ENCODE results near the gene HTR4. TPM values are rescaled to one million over a fixed set of nuclear protein-coding genes. Genes with fewer than 3 reads are reported as not detected.

HTR4 gene
- total RNA-seq, 4 donors from 2014 or later = 17.6 to 21.3 (median 19.9) TPM

DNA sequence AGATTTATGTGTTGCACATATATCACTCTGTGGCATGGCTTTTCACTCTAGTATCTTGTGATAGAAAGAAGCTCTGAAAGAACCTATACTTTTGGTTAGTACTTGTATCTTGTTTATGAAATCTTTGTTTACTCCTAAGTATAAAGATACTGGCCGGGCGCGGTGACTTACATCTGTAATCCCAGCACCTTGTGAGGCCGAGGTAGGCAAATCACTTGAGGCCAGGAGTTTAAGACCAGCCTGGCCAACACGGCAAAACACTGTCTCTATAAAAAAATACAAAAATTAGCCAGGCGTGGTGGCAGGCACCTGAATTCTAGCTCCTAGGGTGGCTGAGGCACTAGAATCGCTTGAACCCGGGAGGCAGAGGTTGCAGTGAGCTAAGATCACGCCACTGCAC, 141.8 kb downstream of the HTR4 start:
- H3K27ac ChIP-seq = no peak overlapping the region
- WGBS, 2 donors (ENCODE audit: low coverage in 1 of 2) = 91% methylated on average over 9 of the region's 9 CpGs; no CpG with 5 or more reads in 1 of the 2 donors
- peaks cover 0 to 3% (median 0%) of the 10 kb centered on the region in 4 donors for H3K36me3 ChIP-seq
- H3K4me1 ChIP-seq = no peaks in the 10 kb centered on the region
- intact Hi-C loops (cut with DNase I; ENCODE audit: low total_unique reads) = no loop called here
- H3K9me3 ChIP-seq = peaks cover 0 to 7% of the 10 kb centered on the region in 2 donors
- TF ChIP-seq POLR2A (IDR thresholded peaks at IDR 0.05) (no peak), EP300 (IDR thresholded peaks at IDR 0.05; ENCODE audit: low read depth) (no peak), POLR2AphosphoS5 (IDR thresholded peaks at IDR 0.05) (no peak)
- TF ChIP-seq, protein P1, sequence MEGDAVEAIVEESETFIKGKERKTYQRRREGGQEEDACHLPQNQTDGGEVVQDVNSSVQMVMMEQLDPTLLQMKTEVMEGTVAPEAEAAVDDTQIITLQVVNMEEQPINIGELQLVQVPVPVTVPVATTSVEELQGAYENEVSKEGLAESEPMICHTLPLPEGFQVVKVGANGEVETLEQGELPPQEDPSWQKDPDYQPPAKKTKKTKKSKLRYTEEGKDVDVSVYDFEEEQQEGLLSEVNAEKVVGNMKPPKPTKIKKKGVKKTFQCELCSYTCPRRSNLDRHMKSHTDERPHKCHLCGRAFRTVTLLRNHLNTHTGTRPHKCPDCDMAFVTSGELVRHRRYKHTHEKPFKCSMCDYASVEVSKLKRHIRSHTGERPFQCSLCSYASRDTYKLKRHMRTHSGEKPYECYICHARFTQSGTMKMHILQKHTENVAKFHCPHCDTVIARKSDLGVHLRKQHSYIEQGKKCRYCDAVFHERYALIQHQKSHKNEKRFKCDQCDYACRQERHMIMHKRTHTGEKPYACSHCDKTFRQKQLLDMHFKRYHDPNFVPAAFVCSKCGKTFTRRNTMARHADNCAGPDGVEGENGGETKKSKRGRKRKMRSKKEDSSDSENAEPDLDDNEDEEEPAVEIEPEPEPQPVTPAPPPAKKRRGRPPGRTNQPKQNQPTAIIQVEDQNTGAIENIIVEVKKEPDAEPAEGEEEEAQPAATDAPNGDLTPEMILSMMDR (IDR thresholded peaks at IDR 0.05) = no peak
- no peaks in the 10 kb centered on the region for H3K27me3 ChIP-seq
- DNase-seq = no peak
- in situ Hi-C loops (cut with MboI; ENCODE audit: low pct_ligation_motif_present in 1 of 4, low pct_unique_long_range_greater_than_20kb in 1 of 4, low sequenced_read_pairs in 3 of 4) = no loop called here
- no peak overlapping the region for H3K4me3 ChIP-seq

DNA sequence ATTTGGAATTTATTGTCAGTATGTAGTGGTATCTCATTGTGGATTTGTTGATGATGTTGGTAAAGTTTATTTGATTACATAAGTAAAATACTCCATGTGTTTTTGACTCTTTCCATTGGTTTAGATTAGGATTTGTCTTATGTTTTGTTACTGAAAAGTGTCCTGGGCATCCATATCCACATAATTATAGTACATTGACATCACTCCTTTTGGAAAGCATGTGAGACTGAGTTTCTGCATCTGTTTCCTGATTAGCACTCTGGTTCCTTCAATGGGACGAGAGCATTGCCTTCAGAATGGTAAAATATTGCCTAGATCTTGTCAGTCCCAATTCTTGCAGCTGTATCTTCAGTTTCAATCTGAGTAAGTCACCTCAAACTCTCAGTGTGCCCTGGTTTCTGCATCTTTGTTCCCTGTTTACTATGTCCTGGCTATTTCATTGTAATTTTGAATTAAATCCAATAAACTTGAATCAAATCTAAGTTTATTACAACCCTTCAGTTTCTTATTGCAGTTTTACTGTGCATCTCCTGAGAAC, 142.4 kb downstream of the HTR4 start:
- H3K27ac ChIP-seq = no peak overlapping the region
- no peak for TF ChIP-seq POLR2A (IDR thresholded peaks at IDR 0.05)
- no peak for TF ChIP-seq EP300 (IDR thresholded peaks at IDR 0.05; ENCODE audit: low read depth)
- no peak for TF ChIP-seq POLR2AphosphoS5 (IDR thresholded peaks at IDR 0.05)
- TF ChIP-seq, protein P1 (IDR thresholded peaks at IDR 0.05) = no peak
- H3K27me3 ChIP-seq = no peaks in the 10 kb centered on the region
- no peak for DNase-seq
- intact Hi-C loops (cut with DNase I; ENCODE audit: low total_unique reads) = no loop called here
- H3K4me1 ChIP-seq = no peaks in the 10 kb centered on the region
- in situ Hi-C loops (cut with MboI; ENCODE audit: low pct_ligation_motif_present in 1 of 4, low pct_unique_long_range_greater_than_20kb in 1 of 4, low sequenced_read_pairs in 3 of 4) = no loop called here
- H3K36me3 ChIP-seq = no peaks in the 10 kb centered on the region
- no peak overlapping the region for H3K4me3 ChIP-seq
- 33 to 57% methylated on average over 1 of the region's 1 CpG for WGBS, 2 donors (ENCODE audit: low coverage in 1 of 2)
- H3K9me3 ChIP-seq = peaks cover 0 to 7% of the 10 kb centered on the region in 2 donors

DNA sequence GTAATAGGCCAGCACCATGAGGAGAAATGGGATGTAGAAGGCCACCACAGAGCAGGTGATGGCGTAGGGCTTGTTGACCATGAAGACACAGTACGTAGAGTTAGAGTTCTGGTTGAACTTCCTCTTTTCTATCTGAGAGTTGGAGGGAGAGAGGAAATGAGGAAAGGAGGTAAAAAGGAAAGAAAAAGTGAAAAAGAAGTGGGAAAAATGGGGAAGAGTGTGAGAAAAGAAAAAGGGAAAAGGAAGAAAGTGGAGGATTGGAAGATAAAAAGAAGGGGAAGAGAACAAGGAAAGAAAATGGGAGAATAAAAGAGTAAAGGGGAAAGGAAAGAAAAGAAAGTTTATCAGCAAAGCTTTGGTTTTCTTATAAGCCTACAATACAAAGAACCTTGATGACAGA, 144.4 kb downstream of the HTR4 start:
- no peak overlapping the region for H3K27ac ChIP-seq
- H3K9me3 ChIP-seq = no peaks in the 10 kb centered on the region
- TF ChIP-seq, protein P1 (IDR thresholded peaks at IDR 0.05) = no peak
- no peaks in the 10 kb centered on the region for H3K27me3 ChIP-seq
- in situ Hi-C loops (cut with MboI; ENCODE audit: low pct_ligation_motif_present in 1 of 4, low pct_unique_long_range_greater_than_20kb in 1 of 4, low sequenced_read_pairs in 3 of 4) (no loop called here), intact Hi-C loops (cut with DNase I; ENCODE audit: low total_unique reads) (no loop called here)
- no peak for DNase-seq
- no peaks in the 10 kb centered on the region for H3K4me1 ChIP-seq
- H3K4me3 ChIP-seq = no peak overlapping the region
- WGBS, 2 donors (ENCODE audit: low coverage in 1 of 2) = 67 to 80% methylated on average over 1 to 2 of the region's 2 CpGs
- H3K36me3 ChIP-seq = no peaks in the 10 kb centered on the region

DNA sequence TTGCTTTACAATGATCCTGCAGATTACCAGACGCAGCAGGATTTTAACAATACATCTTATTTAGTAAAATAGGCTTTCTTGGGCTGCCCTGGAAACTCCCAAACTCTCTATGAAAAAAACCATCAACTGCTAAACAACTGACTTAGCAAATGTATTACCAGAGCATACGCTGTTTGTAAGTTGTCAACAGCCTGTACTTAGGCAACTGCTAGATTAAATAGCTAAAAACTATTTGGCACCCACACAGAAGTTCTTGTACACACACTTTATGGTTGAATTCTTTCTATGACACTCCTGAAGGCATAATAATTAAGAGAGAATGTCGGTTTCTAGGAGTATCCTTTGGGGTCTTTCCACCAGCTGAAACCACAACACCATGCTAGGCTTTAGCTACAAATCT, 146.7 kb downstream of the HTR4 start:
- 63 to 71% methylated on average over 2 to 3 of the region's 3 CpGs for WGBS, 2 donors (ENCODE audit: low coverage in 1 of 2)
- no peaks in the 10 kb centered on the region for H3K4me1 ChIP-seq
- no peaks in the 10 kb centered on the region for H3K9me3 ChIP-seq
- H3K27ac ChIP-seq = no peak overlapping the region
- in situ Hi-C loops (cut with MboI; ENCODE audit: low pct_ligation_motif_present in 1 of 4, low pct_unique_long_range_greater_than_20kb in 1 of 4, low sequenced_read_pairs in 3 of 4) (no loop called here), intact Hi-C loops (cut with DNase I; ENCODE audit: low total_unique reads) (no loop called here)
- no peaks in the 10 kb centered on the region for H3K36me3 ChIP-seq
- TF ChIP-seq, protein P1 (IDR thresholded peaks at IDR 0.05) = no peak
- no peak for TF ChIP-seq POLR2AphosphoS5 (IDR thresholded peaks at IDR 0.05)
- no peaks in the 10 kb centered on the region for H3K27me3 ChIP-seq
- H3K4me3 ChIP-seq = no peak overlapping the region
- no peak for DNase-seq
